Fibroblast of peridontal ligament (primary cell): Measurements from ENCODE around the gene CEP85.
A peak's percentile ranks its signal among the peaks of the same experiment; 100 is the strongest.

ENCODE experiments used
- DNase-seq: peaks from one replicate; pipeline ENCODE4 v3.0.0-alpha.2; 2010; ENCODE audit errors: extremely low read depth

The CEP85 gene

GRCh38 chr1:26233903-26234643 lies at the start of gene CEP85:
TSS of gene CEP85 (plus strand) at chr1:26234200. CDS start at chr1:26239784, 5,584 bp downstream.
- DNase-seq, result peak; percentile 95

- no peak for DNase-seq
Measured at GRCh38 chr1:26184883-26185282, 49.1 kb upstream of the CEP85 start.

- DNase-seq, result no peak
Measured at GRCh38 chr1:26187882-26188281, 46.1 kb upstream of the CEP85 start.

- no peak for DNase-seq
Measured at GRCh38 chr1:26188477-26188876, 45.5 kb upstream of the CEP85 start.

- no peak for DNase-seq
Measured at GRCh38 chr1:26189331-26189730, 44.7 kb upstream of the CEP85 start.

- DNase-seq, result no peak
Measured at GRCh38 chr1:26189751-26190275, 44.2 kb upstream of the CEP85 start.

GRCh38 chr1:26190373-26190987 lies 43.5 kb upstream of the CEP85 start, which contains the start of gene CATSPER4:
TSS of gene CATSPER4 (plus strand) at chr1:26190602. CDS start at chr1:26190628, 26 bp downstream.
- peak; percentile 13 for DNase-seq

- no peak for DNase-seq
Measured at GRCh38 chr1:26191739-26192138, 42.3 kb upstream of the CEP85 start.

GRCh38 chr1:26195805-26196204 lies 38.2 kb upstream of the CEP85 start:
- DNase-seq, result no peak

- DNase-seq, result no peak
Measured at GRCh38 chr1:26197301-26197700, 36.7 kb upstream of the CEP85 start.

GRCh38 chr1:26197813-26198212 lies 36.2 kb upstream of the CEP85 start:
- DNase-seq, result no peak

- no peak for DNase-seq
Measured at GRCh38 chr1:26200413-26200812, 33.6 kb upstream of the CEP85 start.

GRCh38 chr1:26203642-26204318 lies 30.2 kb upstream of the CEP85 start:
- no peak for DNase-seq

GRCh38 chr1:26210147-26210870 lies 23.7 kb upstream of the CEP85 start:
- DNase-seq, result no peak

- DNase-seq, result no peak
Measured at GRCh38 chr1:26212726-26213125, 21.3 kb upstream of the CEP85 start.

- DNase-seq, result no peak
Measured at GRCh38 chr1:26213335-26213905, 20.6 kb upstream of the CEP85 start.

GRCh38 chr1:26215246-26215645 lies 18.8 kb upstream of the CEP85 start:
- no peak for DNase-seq

GRCh38 chr1:26218906-26219494 lies 15.0 kb upstream of the CEP85 start:
- no peak for DNase-seq

GRCh38 chr1:26220199-26220912 lies 13.6 kb upstream of the CEP85 start:
- DNase-seq, result no peak

GRCh38 chr1:26221094-26221493 lies 12.9 kb upstream of the CEP85 start:
- no peak for DNase-seq
